Measurements from ENCODE around the gene HDAC8.

- TF ChIP-seq, protein P1, sequence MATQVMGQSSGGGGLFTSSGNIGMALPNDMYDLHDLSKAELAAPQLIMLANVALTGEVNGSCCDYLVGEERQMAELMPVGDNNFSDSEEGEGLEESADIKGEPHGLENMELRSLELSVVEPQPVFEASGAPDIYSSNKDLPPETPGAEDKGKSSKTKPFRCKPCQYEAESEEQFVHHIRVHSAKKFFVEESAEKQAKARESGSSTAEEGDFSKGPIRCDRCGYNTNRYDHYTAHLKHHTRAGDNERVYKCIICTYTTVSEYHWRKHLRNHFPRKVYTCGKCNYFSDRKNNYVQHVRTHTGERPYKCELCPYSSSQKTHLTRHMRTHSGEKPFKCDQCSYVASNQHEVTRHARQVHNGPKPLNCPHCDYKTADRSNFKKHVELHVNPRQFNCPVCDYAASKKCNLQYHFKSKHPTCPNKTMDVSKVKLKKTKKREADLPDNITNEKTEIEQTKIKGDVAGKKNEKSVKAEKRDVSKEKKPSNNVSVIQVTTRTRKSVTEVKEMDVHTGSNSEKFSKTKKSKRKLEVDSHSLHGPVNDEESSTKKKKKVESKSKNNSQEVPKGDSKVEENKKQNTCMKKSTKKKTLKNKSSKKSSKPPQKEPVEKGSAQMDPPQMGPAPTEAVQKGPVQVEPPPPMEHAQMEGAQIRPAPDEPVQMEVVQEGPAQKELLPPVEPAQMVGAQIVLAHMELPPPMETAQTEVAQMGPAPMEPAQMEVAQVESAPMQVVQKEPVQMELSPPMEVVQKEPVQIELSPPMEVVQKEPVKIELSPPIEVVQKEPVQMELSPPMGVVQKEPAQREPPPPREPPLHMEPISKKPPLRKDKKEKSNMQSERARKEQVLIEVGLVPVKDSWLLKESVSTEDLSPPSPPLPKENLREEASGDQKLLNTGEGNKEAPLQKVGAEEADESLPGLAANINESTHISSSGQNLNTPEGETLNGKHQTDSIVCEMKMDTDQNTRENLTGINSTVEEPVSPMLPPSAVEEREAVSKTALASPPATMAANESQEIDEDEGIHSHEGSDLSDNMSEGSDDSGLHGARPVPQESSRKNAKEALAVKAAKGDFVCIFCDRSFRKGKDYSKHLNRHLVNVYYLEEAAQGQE (IDR thresholded peaks at IDR 0.05; ENCODE audit: insufficient read depth in 1 of 2, low read depth in 2 of 2, low read length in 2 of 2): no peak
- TF ChIP-seq POLR2AphosphoS5 (IDR thresholded peaks at IDR 0.05; ENCODE audit: low read depth, low read length): no peak
- no peak for TF ChIP-seq FOXP2 (optimal IDR thresholded peaks at IDR 0.05; ENCODE audit: borderline replicate concordance, extremely low read depth, extremely low read length, insufficient read depth)
- no peak for TF ChIP-seq SIN3A (IDR thresholded peaks at IDR 0.05; ENCODE audit: borderline replicate concordance, insufficient read depth, low read length)
Measured at GRCh38 chrX:72477376-72477775, 95.3 kb downstream of the HDAC8 start.

Measured in PFSK-1 (cell line).